Measurements from ENCODE around the gene ADGRL3.
A peak's percentile ranks its signal among the peaks of the same experiment; 100 is the strongest.

The ADGRL3 gene

DNA sequence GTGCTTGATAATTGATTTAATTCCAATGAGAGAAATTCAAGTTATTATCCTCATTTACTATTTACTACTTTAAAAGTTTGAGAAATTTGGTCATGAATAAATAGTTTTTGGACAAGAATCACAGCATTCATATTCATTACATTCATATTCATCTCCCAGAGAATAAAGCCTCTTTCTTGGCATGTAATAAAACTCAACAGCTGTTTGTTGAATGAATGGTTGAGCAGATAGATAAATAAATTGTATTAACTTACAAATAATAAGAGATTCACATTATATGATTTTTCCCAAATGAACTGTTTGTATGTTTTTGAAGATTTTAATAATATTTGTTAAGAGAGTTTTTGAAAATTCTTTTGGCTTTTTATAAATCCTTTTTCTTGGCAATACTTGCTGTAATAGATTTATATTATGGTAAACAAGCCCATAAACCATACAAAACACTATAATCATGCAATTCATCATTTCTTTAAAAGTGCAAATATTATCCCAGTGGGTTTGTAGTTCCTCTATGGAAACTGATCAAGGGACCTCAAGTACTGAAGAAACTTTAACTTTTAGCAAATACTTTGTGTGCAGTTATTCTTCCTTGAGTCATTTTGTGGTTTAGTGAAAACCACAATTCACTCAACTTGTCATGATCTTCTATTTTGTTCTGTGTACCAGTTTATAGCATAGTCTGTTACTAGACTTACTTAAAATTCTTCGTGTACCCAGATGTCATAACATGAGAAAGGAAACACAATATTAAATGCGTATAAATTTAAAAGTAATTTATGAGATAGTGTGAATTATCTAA lies 371.8 kb downstream of the ADGRL3 start:
- no peak for DNase-seq

- DNase-seq = no peak
Observed at GRCh38 chr4:61575796-61576195, 375.7 kb downstream of the ADGRL3 start.

DNA sequence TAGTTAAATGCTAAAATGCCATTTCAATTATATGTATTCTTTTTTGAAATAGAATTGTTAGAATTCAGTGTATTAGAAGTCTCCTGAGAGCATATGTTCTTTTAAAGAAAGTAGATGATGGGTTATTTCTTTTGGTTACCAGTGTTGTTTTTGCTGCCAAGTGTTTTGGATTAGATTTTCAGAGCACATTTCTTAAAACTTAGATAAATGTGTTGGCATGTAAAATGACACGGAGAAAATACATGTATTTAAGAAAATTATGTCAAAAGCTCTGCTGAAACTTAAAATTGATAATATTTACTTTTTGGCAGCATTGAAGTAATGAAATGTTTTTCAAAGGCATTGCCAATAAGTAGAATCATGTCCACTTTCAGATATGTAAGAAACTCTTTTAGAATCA lies 379.7 kb downstream of the ADGRL3 start:
- DNase-seq = no peak

- no peak for DNase-seq
Observed at GRCh38 chr4:61580721-61581377, 380.7 kb downstream of the ADGRL3 start.

DNA sequence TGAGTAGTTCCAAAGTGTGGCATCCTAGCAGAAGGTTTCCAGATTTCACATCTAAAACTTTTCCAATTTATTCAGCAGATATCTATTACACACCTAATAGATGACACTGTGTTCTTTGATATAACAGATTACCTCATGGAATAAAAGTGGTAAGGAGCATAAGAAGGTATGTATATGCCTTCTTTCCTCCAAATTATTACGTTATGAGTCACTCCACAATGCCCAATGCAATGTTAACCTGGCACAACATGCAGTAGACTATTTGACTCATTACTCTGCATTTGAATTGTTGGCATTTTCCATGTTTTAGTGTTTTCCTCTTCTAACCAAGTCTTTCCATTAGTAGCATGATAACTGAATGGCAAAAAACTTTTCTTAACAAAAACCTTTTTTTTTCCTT lies 383.6 kb downstream of the ADGRL3 start:
- DNase-seq = no peak

DNA sequence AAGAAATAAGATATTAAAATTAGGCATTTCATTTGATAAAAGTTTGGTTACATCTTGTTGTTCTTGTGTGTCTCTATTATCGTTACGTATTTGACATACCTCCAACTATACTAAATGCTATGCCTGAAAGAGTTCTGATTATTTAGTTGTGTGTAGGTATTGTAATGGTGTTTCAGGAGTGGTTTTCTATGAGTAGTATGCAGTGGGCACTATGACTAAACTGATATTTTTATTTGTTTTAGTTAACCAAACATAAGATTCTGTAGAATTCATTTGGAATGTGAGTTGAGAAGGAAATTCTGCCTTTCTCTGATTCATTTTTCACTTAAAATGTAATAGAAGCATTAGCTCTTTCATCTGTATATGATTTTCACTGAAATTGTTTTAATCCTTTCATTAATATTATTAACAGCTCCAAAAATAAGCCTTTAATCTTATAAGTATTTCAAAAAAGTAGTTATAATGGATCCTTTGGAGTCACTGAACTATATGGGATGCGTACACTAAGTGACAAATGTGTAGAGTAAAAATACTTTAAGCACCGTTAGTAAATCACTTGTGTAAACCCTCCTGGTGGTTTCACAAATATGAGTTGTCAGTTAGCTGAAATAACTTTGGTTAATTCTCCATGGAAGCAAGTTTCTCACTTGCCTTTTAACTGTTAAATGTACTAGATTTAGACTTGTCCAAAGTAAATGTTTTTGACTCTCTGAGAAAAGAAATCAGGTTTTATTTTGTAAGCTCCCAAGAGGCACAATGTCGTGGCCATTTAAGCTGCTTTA lies 388.7 kb downstream of the ADGRL3 start:
- DNase-seq = no peak

GRCh38 chr4:61590881-61591280 lies 390.8 kb downstream of the ADGRL3 start:
- no peak for DNase-seq

GRCh38 chr4:61596606-61597340 lies 396.6 kb downstream of the ADGRL3 start:
- DNase-seq = no peak

- DNase-seq = no peak
Observed at GRCh38 chr4:61603086-61603485, 403.0 kb downstream of the ADGRL3 start.

DNA sequence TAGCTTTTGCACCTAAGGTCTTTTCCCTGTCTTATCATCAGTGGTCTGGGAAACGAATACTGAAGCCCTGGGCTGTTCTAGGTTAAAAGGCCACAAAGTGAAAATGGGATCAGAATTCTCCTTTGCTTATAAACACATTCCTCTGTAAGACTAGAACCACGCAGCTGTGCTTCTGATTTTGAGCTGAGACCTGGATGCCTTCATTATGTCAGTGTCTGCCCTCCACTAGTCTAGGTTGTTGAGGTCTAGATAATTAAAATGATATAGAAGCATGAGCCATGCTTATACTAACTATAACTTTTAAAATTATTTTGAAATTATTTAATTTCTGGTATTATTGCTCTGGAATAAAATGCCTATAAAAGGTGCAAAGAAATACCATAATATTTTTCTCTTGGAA lies 403.9 kb downstream of the ADGRL3 start:
- DNase-seq = no peak

GRCh38 chr4:61605984-61606383 lies 405.9 kb downstream of the ADGRL3 start:
- DNase-seq = no peak

DNA sequence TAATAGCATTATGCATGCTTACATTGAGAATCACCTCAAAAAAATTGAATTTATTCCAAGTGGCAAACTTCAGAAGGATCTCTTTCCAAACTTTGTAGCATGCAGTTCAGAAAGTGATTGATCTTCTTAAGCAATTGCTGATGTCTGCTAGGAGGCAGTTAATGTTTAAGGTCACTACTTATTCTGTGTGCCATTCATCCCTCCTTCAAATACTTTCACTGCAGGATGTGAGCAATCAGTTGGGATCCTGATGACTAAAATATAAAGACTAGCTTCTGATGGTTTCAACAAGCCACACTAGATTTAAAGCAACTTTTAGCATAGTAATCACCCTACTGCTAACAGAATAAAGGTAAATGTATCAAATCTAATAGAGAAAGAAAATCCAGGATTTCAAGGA lies 414.1 kb downstream of the ADGRL3 start:
- no peak for DNase-seq

- DNase-seq = no peak
Observed at GRCh38 chr4:61619528-61619927, 419.4 kb downstream of the ADGRL3 start.

- no peak for DNase-seq
Observed at GRCh38 chr4:61628282-61628681, 428.2 kb downstream of the ADGRL3 start.

DNA sequence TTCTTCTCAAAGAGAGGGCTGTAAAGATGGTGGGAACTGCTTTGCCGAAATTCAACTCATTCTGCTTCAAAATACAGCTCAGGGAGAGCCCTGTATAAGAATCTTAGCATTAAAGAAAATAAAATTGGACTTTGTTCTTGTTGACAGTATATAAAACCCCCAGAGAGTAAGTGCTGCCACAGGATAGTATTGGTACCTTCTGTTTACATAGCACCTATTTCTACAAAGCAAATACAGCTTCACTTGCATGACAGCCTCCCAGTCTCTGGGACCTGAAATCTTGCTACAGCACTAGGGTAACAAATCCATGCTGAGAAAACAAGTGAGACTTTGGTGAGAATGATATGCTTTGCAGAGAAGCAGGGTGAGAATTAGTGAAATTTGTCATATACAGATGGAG lies 428.6 kb downstream of the ADGRL3 start:
- DNase-seq = peak; percentile 40

DNA sequence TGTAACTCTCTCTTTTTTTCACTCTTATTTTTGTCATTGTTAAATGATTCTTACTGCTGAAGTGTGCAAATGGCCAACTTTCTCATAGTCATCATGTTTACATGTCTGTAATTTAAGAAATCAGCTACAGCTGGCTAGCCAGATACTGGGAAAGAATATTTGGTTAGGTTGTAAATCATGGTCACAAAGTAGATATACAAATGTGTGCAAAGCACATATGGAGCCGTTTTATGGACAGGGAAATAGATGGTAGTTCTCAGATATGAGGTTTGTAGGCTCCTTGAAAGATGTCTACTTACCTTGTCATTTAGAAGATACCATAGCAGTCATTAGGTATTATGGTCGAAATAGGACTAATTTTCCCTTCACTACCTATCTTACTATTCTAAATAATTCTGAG lies 430.4 kb downstream of the ADGRL3 start:
- DNase-seq = no peak

DNA sequence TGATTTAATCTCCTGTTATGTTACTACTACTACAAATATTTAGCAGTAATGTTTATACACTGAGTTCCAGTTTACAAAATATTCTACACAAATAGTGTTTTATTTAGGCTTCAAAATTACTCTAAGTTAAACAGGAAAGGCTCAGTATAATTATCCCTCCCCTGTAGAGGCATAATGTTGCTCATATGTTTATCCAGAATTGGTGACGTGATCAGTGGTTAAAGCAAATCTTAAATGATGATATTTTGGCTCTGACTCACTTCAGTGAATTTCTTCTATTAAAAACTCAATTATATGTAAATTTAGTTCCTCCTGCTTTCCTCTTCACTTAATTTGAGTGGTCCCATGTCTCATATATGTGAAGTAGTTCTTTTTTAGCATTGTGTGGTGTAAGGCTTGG lies 438.5 kb downstream of the ADGRL3 start:
- no peak for DNase-seq

- peak; percentile 5 for DNase-seq
Observed at GRCh38 chr4:61646746-61647350, 446.7 kb downstream of the ADGRL3 start.

GRCh38 chr4:61648264-61648663 lies 448.1 kb downstream of the ADGRL3 start:
- no peak for DNase-seq

DNA sequence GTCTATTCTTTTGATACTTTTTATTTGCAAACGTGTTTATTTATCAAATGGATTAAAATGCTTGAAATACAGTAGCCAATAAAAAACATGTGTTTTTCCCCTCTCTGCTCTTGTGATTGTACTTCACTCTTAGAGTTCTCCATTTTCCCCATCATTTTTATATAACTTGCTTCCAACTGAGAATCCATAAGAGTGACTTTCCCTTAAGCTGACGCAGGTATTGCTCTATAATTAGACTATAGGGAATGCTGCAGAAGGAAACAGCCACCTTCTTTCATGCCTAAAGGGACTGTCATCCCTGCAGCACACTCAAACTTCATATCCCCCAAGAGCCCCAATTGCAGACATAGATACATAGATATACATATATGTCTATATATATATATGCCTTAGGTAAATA lies 456.9 kb downstream of the ADGRL3 start:
- DNase-seq = no peak

DNA sequence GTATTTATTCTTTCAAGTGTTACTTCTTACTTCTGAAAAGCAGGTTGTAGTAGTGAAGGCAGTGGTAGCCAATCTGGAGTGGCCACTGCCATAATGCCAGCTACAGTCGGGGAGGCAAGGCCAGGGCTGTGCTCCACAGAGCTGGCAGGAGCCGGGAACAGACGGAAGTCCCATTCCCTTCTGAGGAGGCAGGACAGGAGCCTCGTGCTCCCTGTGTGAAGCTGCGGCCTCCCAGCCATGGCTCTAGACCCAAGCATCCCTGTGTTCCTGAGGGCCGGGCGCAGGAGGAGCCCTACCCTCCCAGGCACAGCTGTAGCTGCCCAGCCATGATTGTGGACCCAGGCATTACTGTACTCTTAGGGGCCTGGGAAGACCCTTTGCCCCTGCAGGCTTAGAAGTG lies 461.8 kb downstream of the ADGRL3 start:
- no peak for DNase-seq

- no peak for DNase-seq
Observed at GRCh38 chr4:61662362-61662761, 462.2 kb downstream of the ADGRL3 start.

DNA sequence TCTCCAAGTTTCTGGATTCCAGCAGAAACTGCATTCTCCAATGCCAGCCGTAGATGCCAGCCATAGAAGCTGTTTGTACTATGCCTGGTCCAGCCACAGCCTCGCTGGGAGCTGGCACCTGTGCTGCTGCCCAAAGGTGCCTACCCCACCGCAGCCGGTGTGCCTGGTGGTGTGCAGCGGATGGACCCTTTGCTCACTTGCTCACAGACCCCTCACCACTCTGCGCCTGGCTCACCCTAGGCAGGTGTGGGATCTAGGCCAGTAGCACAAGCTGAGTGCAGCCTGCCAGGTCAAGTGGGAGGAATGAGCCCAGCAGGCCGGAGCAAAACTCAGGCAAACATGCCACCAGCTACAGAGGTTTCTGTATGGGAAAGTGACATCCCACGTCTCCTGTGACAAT lies 463.2 kb downstream of the ADGRL3 start:
- no peak for DNase-seq
